NCI-H1105 treated with DMSO at 0.1 percent for 48 hours (cell line): ENCODE results near the gene NPB.

Experiments
- DNase-seq: peaks from one replicate; lab custom pipeline; 2025; lab: John Stamatoyannopoulos, UW

The NPB gene

GRCh38 chr17:81902023-81902652, at the start of gene NPB:
NPB (plus strand) TSS chr17:81902238; CDS start chr17:81902278, 40 bp downstream.
- peak; percentile 38 for DNase-seq

- no peak for DNase-seq
These were observed 46.9 kb upstream of the NPB start for GRCh38 chr17:81854974-81855774.

GRCh38 chr17:81858170-81858966, 43.7 kb upstream of the NPB start:
- no peak for DNase-seq

GRCh38 chr17:81858967-81859905, 42.8 kb upstream of the NPB start:
- DNase-seq: no peak

GRCh38 chr17:81859906-81860755, 41.9 kb upstream of the NPB start, which contains the start of gene P4HB:
P4HB (minus strand) TSS chr17:81860535; CDS start chr17:81860471, 64 bp downstream.
- DNase-seq: no peak

GRCh38 chr17:81860756-81861568, 41.1 kb upstream of the NPB start:
- DNase-seq: peak; percentile 99

GRCh38 chr17:81863123-81863675, 38.8 kb upstream of the NPB start:
- DNase-seq: no peak

- no peak for DNase-seq
These were observed 37.9 kb upstream of the NPB start for GRCh38 chr17:81863833-81864768.

GRCh38 chr17:81865358-81865732, 36.7 kb upstream of the NPB start:
- DNase-seq: no peak

- DNase-seq: peak; percentile 69
These were observed 36.2 kb upstream of the NPB start for GRCh38 chr17:81865733-81866439.

- DNase-seq: no peak
These were observed 35.4 kb upstream of the NPB start for GRCh38 chr17:81866440-81867169.

- no peak for DNase-seq
These were observed 34.7 kb upstream of the NPB start for GRCh38 chr17:81867170-81867990.

- DNase-seq: no peak
These were observed 33.9 kb upstream of the NPB start for GRCh38 chr17:81867991-81868673.

GRCh38 chr17:81868674-81869220, 33.3 kb upstream of the NPB start:
- DNase-seq: no peak
